ENCODE measurements around the gene TFPT. TPM values are rescaled to one million over a fixed set of nuclear protein-coding genes. Genes with fewer than 3 reads are reported as not detected.

Gene TFPT
- total RNA-seq, 1 experiment from 2014 or later: 23.5 TPM

DNA sequence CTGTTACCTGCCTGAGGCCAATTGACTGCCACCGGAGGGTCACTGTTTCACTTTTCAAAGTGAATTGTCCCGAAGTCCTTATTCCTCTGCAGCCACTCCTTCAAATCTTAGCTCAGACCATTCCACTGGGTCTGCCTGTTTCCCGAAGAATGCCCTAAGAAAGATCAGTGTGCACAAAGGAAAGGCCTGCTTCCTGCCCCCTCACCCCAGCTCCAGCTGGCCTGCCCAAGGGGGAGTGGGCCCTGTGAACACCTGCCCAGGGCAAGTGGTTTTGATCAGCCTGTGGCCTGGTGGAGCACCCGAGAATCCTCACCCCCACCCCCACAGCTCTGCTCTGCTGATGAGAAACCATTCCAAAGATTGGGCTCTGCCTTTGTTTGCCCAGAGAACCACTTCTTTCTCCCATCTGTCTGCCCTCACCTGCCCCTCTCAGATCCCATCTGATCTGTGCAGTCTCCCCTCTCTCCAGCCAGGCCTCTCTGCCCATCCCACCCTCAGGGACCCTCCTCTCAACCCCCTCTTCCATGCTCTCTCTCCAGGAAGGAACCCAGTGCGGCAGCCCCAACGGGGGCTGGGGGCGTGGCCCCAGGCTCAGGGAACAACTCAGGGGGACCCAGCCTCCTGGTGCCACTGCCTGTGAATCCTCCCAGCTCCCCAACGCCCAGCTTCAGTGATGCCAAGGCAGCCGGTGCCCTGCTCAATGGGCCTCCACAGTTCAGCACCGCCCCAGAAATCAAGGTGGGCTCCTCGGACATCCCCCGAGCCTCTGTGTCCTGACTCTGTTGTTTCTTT lies 33.8 kb upstream of the TFPT start:
- no peak for DNase-seq (ENCODE audit: low read depth)

DNA sequence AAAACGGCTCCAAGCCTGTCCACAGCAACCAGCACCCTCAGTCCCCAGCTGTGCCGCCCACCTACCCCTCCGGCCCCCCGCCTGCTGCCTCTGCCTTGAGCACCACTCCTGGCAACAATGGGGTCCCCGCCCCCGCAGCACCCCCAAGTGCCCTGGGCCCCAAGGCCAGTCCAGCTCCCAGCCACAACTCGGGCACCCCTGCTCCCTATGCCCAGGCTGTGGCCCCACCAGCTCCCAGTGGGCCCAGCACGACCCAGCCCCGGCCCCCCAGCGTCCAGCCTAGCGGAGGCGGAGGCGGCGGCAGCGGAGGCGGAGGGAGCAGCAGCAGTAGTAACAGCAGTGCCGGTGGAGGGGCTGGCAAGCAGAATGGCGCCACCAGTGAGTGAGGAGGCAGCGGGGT lies 32.7 kb upstream of the TFPT start:
- no peak for DNase-seq (ENCODE audit: low read depth)

DNA sequence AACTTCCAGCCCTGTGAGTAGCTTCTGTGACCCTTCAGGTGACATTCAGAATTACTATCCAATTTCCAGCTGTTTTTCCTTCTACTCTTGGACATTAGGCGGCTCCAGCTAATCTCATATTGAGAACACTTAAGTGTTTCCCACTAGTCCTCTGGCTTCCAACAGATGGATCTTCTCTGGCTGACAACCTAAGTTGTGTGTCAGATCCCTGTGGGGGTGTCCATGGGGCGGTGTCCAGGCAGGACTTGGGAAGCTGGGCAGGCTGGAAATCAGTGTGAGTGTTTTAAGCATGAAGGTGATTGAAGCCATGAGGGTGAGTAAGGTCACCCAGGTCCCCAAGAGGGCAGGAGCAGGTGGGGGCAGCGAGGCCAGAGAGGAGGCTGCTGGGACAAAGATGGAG lies 32.2 kb upstream of the TFPT start:
- DNase-seq (ENCODE audit: low read depth): no peak

DNA sequence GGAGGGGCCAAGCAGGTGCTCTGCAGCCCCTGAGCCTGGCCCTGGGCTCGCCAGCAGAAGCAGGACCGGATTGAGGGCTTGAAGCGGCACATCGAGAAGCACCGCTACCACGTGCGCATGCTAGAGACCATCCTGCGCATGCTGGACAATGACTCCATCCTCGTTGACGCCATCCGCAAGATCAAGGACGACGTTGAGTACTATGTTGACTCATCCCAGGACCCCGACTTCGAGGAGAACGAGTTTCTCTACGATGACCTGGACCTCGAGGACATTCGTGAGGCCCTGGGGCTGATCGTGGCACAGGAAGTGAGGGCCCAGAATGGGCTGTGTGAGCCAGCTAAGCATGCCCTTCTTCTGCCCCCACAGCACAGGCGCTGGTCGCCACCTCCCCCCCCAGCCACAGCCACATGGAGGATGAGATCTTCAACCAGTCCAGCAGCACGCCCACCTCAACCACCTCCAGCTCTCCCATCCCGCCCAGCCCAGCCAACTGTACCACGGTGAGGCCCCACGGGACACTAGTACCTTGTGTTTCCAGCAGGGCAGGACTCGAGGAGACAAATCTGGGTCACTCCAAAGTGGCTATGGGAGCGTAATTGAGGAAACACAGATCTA lies 30.2 kb upstream of the TFPT start:
- DNase-seq (ENCODE audit: low read depth): no peak

DNA sequence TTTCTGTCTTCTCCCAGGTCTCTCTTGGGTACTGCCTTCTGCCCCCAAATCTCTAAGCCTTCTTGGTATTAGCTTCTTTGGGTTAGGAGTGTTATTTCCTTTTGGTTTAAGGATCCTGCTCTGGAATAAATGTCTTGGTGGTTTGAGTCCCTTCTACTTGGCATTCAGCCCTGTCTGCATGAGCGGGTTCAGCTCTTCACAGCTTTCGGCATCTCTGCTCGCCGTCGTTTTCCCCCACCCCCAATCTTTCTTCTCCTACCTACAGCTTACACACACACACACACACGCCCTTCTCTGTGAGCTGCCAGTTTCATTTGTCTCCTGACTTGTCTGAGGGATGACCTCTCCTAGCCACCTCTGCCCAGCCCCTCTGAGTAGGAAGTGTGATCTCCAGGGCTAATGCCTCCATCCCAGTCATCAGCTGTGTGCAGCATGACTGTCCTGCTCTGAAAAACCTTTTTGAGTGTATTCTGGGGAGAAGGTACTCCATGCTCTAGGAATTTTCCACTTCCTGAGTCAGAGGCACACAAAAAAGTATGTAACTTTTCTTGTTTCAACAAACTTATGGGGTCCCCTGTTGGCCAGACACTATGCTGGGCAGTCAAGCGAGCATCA lies 26.8 kb upstream of the TFPT start:
- DNase-seq (ENCODE audit: low read depth): no peak

DNA sequence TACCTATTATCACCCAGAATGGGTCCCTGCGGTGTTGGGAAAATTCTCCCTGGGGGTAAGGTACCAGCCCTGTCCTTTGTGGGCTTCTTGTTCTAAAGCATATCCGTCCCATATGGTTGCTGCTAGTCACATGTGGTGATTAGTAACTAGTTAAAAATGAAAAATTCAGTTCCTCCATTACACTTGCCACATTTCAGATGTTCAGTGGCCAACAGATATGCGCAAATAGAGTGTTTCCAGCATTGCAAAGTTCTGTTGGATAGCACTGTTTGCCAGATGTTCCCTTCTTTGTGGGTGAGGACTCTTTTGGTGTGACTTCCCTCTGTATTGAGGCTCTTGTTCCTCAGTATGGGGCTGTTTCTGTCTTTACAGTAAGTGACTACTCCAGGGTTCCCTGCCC lies 25.9 kb upstream of the TFPT start:
- DNase-seq (ENCODE audit: low read depth): no peak

DNA sequence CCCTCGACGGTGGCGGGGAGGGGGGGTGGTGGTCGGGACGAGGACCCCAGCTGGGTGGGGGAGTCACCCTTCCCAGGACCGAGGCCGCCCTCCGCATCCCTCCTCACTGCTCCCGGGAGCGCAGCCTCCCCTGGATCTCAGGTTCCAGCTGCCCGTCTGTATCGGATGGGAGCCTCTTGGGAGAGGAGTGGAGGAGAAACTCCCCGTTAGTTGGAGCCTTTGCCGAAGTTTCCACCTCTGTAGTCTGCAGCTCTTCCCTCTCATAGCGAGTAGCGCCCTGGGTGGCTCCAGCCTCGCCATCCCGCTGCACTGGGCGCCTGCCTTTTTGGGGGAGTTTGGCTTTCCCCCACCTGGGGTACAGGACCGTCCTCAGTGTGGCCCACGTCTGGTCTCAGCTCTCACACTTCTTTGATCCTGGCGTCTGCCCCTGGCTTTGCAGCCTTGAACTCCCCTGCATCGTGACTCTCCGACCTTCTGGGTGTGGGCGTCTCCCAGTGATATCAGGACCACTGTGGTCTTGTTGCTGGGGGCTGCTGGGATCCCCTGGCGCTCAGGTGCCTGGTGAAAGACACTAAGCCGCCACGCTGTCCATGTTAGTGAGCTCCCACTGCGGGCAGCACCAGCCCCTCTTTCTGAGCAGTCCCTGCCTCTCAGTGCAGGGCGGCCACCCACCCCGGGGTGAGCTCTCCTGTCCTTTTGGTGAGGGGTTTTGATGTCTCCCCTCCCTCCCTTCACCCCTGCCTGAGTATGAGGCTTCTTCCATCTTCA lies 23.2 kb upstream of the TFPT start:
- DNase-seq (ENCODE audit: low read depth): no peak

DNA sequence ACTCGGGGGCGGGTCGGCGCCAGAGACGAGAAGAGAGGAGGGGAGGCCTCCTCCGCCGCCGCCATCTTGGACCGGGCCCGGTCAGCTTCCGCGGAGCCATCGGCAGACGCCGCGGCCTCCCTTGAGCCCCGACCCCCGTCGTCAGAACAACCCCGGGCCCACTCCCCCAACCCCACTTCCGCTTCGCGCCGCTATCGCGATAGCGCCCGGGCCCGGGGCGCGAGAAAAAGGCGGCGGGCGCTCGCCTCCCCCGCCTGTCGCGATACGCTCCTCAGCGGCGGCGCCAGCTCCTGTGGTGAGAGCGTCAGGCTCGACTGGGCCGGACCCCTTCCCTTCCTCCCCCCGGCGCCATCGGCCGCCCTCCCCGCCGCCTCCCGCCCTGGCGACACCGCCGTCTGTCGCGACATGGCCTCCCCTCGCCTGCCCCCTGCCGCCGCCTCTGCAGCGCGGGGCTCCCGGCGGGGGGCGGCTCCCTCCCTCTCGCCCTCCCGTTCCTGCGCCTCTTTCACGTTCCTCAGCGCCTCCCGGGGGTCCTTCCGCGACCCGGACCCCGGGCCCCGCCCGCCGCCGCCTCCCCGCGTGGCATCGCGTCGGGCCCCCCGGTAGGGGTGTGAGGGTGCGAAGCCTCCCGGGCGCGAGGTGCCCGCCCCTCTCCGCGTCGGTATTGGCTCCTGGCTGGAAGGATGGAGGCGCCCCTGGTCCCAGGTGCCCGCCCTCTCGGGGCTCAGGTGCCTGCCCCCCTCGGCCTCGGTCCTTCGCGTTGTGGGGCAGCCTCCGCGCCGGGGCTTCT lies 22.4 kb upstream of the TFPT start, which contains the start of gene CNOT3:
Gene CNOT3, plus strand, starts transcription at position 64 of the 790 bp plus-strand sequence. CDS start 5,217 bp downstream, outside the sequence.
- no peak for DNase-seq (ENCODE audit: low read depth)

DNA sequence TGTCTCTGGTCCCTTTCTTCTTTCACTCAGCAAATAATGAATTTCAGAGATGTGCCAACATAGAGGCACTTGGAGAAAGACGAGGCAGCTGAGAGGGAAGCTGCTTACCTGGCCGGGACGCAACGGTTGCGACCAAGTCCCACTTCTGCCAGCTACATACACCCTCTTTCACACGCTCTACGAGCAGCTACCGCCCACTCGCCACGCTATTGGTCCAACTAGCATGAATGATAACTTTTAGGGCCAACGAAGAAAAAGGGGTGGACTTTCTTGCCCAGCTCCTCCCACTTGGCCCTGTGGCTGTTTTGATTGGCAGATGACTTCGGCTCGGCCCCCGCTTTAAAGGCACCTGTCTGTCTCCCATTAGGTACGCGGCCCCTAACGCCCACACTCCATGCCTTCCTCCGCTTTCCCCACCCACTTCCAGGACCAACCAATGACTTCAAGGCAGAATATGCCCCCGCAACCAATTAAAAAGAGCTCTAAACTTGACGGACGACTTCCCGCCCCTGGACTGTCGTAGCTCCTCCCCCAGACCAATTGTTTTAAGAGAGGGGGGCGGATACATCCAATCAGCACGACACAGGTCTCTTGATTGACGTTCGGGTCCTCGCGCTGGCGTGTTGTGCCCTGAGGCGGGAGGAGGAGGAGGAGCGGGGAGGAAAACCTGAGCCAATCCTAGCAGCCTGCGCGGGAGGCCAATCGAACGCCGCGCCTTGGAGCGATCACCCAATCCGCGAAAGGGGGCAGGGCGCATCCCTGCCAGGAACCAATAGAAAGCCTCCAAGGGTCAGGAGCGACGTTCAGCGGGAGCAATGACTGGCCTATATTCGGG lies 21.6 kb upstream of the TFPT start:
- DNase-seq (ENCODE audit: low read depth): peak; percentile 100

DNA sequence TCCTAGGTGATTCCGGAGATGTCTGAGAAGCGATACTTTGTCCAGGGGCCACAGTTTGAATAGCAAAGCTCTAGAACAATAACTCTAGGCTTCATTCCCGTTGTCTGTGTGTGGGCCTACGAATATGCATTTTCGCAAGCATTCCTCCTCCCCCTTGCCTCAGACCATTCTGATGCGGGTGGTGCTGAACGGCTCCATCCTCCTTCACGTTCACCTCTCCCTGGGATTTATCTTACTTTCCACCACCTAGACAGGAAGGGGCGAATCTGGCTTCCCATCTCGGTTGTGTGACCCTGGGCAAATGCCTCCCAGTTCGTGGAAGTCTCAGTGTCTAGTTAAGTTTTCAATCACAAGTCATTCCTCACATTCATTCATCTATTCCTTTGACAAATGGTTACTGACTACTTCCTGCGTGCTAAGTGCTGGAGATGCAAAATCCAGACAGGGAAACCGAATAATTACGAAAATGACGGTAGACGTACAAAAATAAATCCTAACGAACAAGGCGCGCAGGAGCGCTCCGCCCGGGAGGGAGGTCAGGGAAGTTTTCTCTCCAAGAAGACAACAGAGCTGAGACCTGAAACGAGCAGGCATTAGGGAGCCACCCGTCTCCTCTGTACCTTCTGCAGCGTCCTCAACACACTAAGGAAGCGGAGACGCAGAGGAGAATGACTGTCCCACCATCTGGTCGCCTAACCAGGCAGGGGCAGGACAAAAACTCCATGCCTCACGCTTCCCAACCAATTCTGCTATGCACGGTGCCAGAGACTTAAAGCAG lies 20.8 kb upstream of the TFPT start:
- DNase-seq (ENCODE audit: low read depth): no peak

DNA sequence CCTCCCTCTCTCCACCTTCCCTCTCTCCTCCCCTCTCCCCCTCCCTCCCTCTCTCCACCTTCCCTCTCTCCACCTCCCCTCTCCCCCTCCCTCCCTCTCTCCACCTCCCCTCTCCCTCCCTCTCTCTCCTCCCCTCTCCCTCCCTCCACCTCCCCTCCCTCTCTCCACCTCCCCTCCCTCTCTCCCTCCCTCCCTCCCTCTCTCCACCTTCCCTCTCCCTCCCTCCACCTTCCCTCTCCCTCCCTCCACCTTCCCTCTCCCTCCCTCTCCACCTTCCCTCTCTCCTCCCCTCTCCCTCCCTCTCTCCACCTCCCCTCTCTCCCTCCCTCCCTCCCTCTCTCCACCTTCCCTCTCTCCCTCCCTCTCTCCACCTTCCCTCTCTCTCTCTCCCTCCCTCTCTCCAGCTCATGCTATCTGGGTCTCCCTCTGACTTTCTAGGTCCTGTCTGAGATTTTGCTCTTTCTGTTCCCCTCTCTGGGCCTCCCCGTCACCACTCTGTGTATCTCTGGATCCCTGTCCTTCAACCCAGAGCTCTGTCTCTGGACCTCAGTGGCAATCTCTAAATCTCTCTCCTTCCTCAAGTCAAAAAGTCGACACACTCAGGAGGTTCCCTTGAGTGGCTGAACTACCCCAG lies 18.6 kb upstream of the TFPT start:
- DNase-seq (ENCODE audit: low read depth): no peak

DNA sequence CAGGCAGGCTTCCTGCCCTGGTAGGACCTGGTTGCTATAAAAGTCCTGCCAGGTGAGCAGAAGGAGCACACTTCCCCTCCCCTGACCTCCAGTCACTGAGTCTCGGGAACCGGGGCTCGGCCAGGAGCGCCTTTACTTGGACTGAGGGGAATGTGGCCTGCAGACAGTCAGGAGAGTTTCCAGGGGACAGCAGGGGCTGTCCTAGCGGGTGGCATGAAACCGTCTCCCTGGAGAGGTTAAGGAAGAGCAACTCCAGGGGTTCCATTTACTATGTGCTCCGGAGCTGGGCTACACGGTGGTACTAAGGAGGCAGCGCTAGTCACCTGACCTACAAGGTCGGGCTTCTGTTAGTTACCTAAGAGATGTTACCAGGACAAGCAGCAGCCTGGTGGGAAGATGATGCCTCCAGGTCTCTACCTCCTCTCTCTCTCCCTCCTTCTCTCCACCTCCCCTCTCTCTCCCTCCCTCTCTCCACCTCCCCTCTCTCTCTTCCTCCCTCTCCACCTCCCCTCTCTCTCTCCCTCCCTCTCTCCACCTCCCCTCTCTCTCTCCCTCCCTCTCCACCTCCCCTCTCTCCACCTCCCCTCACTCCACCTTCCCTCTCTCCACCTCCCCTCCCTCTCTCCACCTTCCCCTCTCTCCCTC lies 18.0 kb upstream of the TFPT start:
- DNase-seq (ENCODE audit: low read depth): peak; percentile 31

DNA sequence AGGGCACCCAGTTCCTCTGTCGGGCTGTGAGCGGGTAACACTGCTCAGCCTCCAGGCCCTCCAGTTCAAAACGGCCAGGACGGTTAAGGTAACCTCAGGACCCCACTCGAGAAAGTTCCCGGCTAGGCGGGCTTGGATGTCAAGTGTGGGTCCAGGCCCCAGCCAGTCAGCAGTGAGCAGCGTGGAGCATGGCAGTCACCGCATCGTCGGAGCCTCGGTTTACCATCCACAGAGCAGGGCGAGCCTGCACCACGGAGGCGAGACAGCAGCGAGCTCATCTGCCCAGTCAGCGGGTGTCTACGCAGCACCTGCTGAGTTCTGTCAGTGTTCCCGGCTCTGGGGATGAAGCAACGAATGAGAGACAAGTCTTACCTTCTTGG lies 14.2 kb upstream of the TFPT start:
- DNase-seq (ENCODE audit: low read depth): no peak

DNA sequence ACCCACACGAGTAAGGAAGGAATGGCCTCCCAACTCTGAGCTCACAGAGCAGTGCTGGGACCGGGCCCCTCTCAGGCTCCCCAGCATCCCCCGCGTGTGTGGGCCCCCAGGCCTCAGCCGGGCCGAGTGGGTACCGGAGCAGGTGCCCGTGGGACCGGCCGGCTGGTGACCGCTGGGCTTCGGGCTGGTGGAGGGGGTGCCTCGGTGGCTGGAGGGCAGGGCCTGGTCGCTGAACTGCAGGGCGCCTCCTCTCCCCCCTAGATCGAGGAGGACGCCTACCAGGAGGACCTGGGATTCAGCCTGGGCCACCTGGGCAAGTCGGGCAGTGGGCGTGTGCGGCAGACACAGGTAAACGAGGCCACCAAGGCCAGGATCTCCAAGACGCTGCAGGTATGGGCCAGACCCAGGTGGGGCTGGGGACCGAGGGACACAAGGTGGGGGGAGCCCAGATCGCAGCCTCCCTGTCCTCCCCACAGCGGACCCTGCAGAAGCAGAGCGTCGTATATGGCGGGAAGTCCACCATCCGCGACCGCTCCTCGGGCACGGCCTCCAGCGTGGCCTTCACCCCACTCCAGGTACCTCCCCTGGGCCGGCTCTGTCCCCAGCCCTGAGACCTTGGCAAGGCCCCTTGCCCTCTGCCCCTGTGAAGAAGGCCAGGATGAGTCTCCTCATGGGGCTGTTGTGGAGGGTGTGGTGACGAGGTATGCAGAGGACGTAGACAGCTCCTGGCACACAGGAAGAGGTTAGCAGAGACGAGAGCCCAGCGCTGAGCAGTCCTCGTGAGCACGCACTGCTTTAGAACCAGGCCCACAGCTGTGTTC lies 13.5 kb upstream of the TFPT start:
- no peak for DNase-seq (ENCODE audit: low read depth)

DNA sequence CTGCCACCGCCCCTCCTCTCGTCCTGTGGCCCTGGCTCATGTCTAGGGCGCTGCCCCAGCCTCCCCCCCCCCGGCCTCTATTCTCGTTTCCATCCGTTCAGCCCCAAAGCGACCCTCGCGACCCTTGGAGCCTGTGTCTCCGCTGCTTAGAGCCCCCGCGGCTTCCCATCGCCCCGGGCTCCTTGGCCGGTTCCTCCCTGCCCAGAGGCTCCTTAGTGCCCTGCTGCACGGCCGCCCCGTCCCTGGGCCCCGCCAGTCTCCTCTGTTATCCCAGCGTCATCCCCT lies 12.9 kb upstream of the TFPT start:
- DNase-seq (ENCODE audit: low read depth): no peak

DNA sequence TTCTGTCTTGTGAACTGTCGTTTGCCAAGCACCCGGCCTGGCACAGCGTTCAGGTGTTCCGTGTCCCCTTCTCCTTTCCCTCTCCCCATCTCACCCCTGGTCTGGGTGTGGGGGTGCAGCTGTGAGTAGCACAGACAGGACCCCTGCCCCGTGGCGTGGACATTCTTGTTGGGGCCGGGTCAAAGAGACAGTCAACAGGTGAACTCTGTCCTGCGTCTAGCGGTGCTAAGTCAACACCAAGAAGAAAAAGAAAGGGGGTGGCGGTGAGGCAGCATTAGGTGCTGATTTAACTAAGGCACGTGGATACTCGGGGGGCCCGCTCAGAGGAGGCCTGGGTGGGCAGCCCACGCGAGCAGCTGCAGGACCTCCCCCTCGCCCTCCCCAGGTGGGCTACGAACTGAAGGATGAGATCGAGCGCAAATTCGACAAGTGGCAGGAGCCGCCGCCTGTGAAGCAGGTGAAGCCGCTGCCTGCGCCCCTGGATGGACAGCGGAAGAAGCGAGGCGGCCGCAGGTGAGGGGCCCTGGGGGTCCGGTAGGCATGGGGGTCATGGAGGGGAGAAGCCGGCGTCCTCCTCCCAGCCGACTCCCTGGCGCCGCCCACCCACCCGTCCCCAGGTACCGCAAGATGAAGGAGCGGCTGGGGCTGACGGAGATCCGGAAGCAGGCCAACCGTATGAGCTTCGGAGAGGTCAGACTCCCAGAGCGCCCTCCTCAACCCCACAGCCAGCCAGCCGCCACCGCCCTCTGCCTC lies 12.4 kb upstream of the TFPT start:
- no peak for DNase-seq (ENCODE audit: low read depth)

DNA sequence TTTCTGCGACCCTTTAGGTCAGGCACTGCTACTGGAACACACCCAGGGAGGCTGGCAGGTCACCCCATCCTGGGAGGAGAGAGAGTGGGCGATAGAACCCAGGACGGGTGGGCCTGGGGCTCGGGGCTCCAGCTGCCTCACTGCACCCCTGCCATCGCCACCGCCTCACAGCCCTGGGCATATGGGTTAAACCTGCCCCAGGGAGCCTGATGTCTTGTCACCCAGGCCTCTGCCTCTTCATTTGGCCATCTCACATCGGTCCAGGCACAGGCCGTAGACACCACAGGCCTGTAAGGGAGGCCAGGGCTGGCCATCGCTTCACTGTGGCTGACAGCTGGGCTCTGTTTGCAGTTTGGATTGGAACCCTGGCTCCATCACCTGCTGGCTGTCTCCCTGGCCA lies 10.3 kb upstream of the TFPT start:
- no peak for DNase-seq (ENCODE audit: low read depth)
